Trophoblast cell (in vitro differentiated cells and primary cell): ENCODE data around the gene ARHGAP10.

ENCODE experiments used
- DNase-seq, 2 donors: peaks; one replicate each; pipeline ENCODE4 v3.0.0-alpha.2; 2016
- H2AFZ ChIP-seq: 2 replicates; pipeline ENCODE4 v1.6.1; 2013; ENCODE audit warnings: low read length, moderate library complexity, mild to moderate bottlenecking; ENCODE audit not compliant: insufficient read depth, poor library complexity
- H2AK5ac ChIP-seq: 2 replicates; pipeline ENCODE4 v1.6.1; 2013; ENCODE audit warnings: mild to moderate bottlenecking, low read length
- H2BK120ac ChIP-seq: 2 replicates; pipeline ENCODE4 v1.6.1; 2013; ENCODE audit warnings: low read length, mild to moderate bottlenecking, moderate library complexity; ENCODE audit not compliant: insufficient read depth, poor library complexity
- H2BK12ac ChIP-seq: 2 replicates; pipeline ENCODE4 v1.6.1; 2013; ENCODE audit warnings: mild to moderate bottlenecking, low read length, moderate library complexity
- H2BK5ac ChIP-seq: 2 replicates; pipeline ENCODE4 v1.6.1; 2013; ENCODE audit warnings: low read length, low read depth, moderate library complexity, mild to moderate bottlenecking; ENCODE audit not compliant: poor library complexity
- H3K14ac ChIP-seq: 2 replicates; pipeline ENCODE4 v1.6.1; 2013; ENCODE audit warnings: mild to moderate bottlenecking, low read length
- H3K18ac ChIP-seq: 2 replicates; pipeline ENCODE4 v1.6.1; 2013; ENCODE audit warnings: mild to moderate bottlenecking, low read length
- H3K23ac ChIP-seq: 2 replicates; pipeline ENCODE4 v1.6.1; 2013; ENCODE audit warnings: low read length
- H3K27ac ChIP-seq: 2 replicates; pipeline ENCODE4 v1.5.1; 2013; ENCODE audit warnings: low read depth, mild to moderate bottlenecking, inconsistent platforms, low read length, moderate library complexity
- H3K27me3 ChIP-seq: 2 replicates; pipeline ENCODE4 v1.6.1; 2013; ENCODE audit warnings: inconsistent platforms, mild to moderate bottlenecking, low read length, moderate library complexity; ENCODE audit not compliant: insufficient read depth
- H3K36me3 ChIP-seq, 2 experiments: 1 replicate in 1 of 2; 2 replicates in 1 of 2; pipeline ENCODE4 v1.6.1; 2013; ENCODE audit warnings: low read length in 2 of 2, mild to moderate bottlenecking in 2 of 2, moderate library complexity in 1 of 2; ENCODE audit not compliant: insufficient read depth in 2 of 2, control insufficient read depth in 1 of 2
- H3K4ac ChIP-seq: 2 replicates; pipeline ENCODE4 v1.6.1; 2013; ENCODE audit warnings: low read depth, mild to moderate bottlenecking, low read length, moderate library complexity
- H3K4me1 ChIP-seq, 2 experiments: 1 replicate in 1 of 2; 2 replicates in 1 of 2; pipeline ENCODE4 v1.6.1; 2013; ENCODE audit warnings: low read length in 2 of 2, mild to moderate bottlenecking in 2 of 2, moderate library complexity in 1 of 2; ENCODE audit not compliant: insufficient read depth in 2 of 2, control insufficient read depth in 1 of 2
- H3K4me2 ChIP-seq: 2 replicates; pipeline ENCODE4 v1.6.1; 2013; ENCODE audit warnings: inconsistent platforms, mild to moderate bottlenecking, low read length, moderate library complexity
- H3K4me3 ChIP-seq: 2 replicates; pipeline ENCODE4 v1.5.1; 2013; ENCODE audit warnings: mild to moderate bottlenecking, low read depth, low read length, inconsistent platforms
- H3K79me1 ChIP-seq: one replicate; pipeline ENCODE4 v1.6.1; 2013; ENCODE audit warnings: low read length
- H3K79me2 ChIP-seq: 2 replicates; pipeline ENCODE4 v1.6.1; 2013; ENCODE audit warnings: low read length, mild to moderate bottlenecking; ENCODE audit not compliant: control insufficient read depth, insufficient read depth, poor library complexity
- H3K9ac ChIP-seq: 2 replicates; pipeline ENCODE4 v1.6.1; 2013; ENCODE audit warnings: mild to moderate bottlenecking, low read length
- H3K9me3 ChIP-seq: 2 replicates; pipeline ENCODE4 v1.6.1; 2013; ENCODE audit warnings: low read depth, mild to moderate bottlenecking, control low read depth, inconsistent platforms, low read length; ENCODE audit not compliant: insufficient read depth
- H4K12ac ChIP-seq: 2 replicates; pipeline ENCODE4 v1.6.1; 2013; ENCODE audit warnings: low read depth, mild to moderate bottlenecking, low read length, moderate library complexity
- H4K8ac ChIP-seq: 2 replicates; pipeline ENCODE4 v1.6.1; 2013; ENCODE audit warnings: low read depth, mild to moderate bottlenecking, low read length, moderate library complexity
- H4K91ac ChIP-seq: one replicate; pipeline ENCODE4 v1.6.1; 2013; ENCODE audit warnings: low read depth, mild to moderate bottlenecking, low read length, moderate library complexity
- WGBS: extraction: QIAGEN DNeasy Blood & Tissue Kit; methylation state at CpG from one replicate; pipeline ENCODE4 v1.1.7; 2013; ENCODE audit warnings: missing lambda C conversion rate; ENCODE audit not compliant: insufficient read length, insufficient coverage; ENCODE audit errors: extremely low coverage; 5-methylcytosine and 5-hydroxymethylcytosine counted together

Gene ARHGAP10

DNA sequence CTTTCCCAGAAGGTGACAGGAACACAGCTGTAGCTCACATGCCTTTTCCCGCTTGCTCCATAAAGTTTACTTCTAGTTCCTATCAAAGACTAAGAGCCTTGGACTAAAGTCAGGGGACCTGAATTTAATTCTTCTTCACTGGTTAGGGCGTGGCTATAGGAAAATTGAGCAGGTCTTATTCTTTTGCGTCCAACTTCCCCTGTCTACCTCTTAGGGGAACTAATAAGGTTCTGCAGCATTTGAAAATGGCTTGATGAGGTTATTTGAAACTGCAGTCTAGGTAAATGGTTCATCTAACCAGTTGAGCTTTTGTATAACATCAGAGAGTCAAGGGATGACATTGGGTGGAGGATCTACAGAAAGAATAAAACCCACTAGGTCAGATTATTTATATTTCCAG lies 2.6 kb downstream of the ARHGAP10 start:
- Histone ChIP-seq H3K23ac (no peak overlapping the region), H3K79me2 (peaks cover 21% of the 10 kb centered on the region), H3K4me1 (peaks cover 8 to 20% of the 10 kb centered on the region in 2 experiments), H2AFZ (no peak overlapping the region), H3K18ac (no peak overlapping the region), H3K4me2 (peak overlapping the region; percentile 26), H2BK120ac (no peak overlapping the region), H4K8ac (no peak overlapping the region), H3K79me1 (peaks cover 21% of the 10 kb centered on the region), H3K27ac (no peak overlapping the region), H3K4ac (peak overlapping the region; percentile 27), H4K12ac (no peak overlapping the region), H2BK12ac (no peak overlapping the region), H2BK5ac (no peak overlapping the region), H3K36me3 (no peaks in the 10 kb centered on the region), H3K4me3 (no peak overlapping the region), H3K27me3 (no peaks in the 10 kb centered on the region), H4K91ac (no peak overlapping the region), H2AK5ac (no peak overlapping the region), H3K14ac (no peak overlapping the region), H3K9ac (no peak overlapping the region), H3K9me3 (no peaks in the 10 kb centered on the region)
- no peak for DNase-seq
- no CpG with 5 or more reads among the region's 3 CpGs for WGBS

DNA sequence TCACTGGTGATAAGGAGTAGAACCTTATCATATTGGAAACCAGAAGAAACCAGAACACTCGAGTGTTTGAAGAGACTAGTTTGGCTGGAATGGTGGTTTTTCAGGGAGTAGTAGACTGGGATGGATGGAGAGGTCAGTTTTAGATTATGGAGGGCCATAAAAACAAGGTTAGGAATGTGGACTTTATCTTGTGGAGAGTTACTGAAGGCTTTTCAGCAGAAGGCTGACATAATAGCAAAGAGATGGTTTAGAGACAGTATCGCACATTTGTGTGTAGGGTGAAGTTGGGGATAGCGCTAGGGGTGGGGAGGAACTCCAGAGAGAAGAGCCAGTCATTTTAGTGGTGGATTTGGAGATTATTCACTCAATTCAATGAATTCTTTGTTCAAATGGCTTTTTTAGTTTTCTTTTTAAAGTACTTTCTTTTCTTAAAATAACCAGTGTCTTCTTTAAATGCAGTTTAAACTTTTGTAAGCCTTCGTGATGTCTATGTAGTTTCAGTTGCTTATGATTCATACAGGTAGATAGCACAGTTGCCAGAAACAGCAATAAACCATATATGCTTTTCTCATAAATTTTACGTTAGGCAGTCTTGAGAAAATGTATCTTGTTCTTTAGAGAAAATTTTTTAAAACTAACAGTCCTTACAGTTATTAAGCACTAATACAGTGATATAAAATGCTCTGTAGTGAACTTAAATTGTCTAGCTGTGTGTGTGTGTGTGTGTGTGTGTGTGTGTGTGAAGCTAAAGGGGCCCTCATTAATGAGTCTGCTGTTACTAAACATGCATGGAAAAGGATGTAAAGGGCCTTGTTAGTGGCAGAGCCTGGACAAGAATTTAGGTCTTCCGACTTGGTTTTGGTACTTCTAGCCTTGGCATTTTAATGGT lies 3.8 kb downstream of the ARHGAP10 start:
- DNase-seq: no peak
- Histone ChIP-seq H3K18ac (no peak overlapping the region), H3K27me3 (no peaks in the 10 kb centered on the region), H3K4ac (peak overlapping the region; percentile 82), H3K9ac (no peak overlapping the region), H3K9me3 (no peaks in the 10 kb centered on the region), H2BK5ac (no peak overlapping the region), H4K8ac (no peak overlapping the region), H4K91ac (no peak overlapping the region), H3K27ac (peak overlapping the region; percentile 43), H2BK12ac (no peak overlapping the region), H3K23ac (no peak overlapping the region), H3K4me3 (no peak overlapping the region), H3K4me1 (peaks cover 10 to 20% of the 10 kb centered on the region in 2 experiments), H3K14ac (no peak overlapping the region), H2AFZ (no peak overlapping the region), H4K12ac (no peak overlapping the region), H2AK5ac (no peak overlapping the region), H3K4me2 (peak overlapping the region; percentile 38), H2BK120ac (no peak overlapping the region), H3K79me1 (peaks cover 21% of the 10 kb centered on the region), H3K36me3 (no peaks in the 10 kb centered on the region), H3K79me2 (peaks cover 23% of the 10 kb centered on the region)
- no CpG with 5 or more reads among the region's 6 CpGs for WGBS

DNA sequence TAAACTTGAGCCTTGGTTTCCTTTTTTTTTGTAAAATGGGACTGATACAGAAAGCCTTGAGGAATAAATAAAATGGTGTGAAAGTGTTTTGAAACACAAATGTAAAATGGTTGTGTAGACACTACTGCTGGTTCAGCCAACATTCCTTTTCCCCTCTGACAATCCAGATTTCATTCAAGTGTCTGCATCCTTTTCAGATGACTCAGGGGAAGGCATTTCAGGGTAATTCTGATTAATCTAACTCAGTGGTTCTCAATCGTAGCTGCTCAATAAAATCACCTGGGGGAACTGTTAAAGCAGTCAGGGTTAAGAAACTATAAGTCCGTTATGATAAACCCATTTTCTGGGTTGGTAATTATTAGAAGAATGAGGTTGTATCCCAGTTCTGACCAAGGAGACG lies 4.6 kb downstream of the ARHGAP10 start:
- WGBS: no CpG with 5 or more reads among the region's 3 CpGs
- Histone ChIP-seq H4K12ac (no peak overlapping the region), H3K27ac (peak overlapping the region; percentile 31)

GRCh38 chr4:147737623-147738022 lies 5.7 kb downstream of the ARHGAP10 start:
- H4K8ac ChIP-seq: no peak overlapping the region
- H3K79me1 ChIP-seq: peaks cover 5% of the 10 kb centered on the region
- peak overlapping the region; percentile 68 for H3K4ac ChIP-seq
- no peak overlapping the region for H4K91ac ChIP-seq
- H2BK5ac ChIP-seq: no peak overlapping the region
- H4K12ac ChIP-seq: no peak overlapping the region
- H3K23ac ChIP-seq: no peak overlapping the region
- no peak overlapping the region for H3K14ac ChIP-seq
- peaks cover 14 to 24% of the 10 kb centered on the region in 2 experiments for H3K4me1 ChIP-seq
- DNase-seq: no peak
- H3K4me2 ChIP-seq: no peak overlapping the region
- no peak overlapping the region for H2AK5ac ChIP-seq
- H3K9me3 ChIP-seq: no peaks in the 10 kb centered on the region
- no peaks in the 10 kb centered on the region for H3K36me3 ChIP-seq
- H3K18ac ChIP-seq: no peak overlapping the region
- no peak overlapping the region for H2BK12ac ChIP-seq
- no peak overlapping the region for H2BK120ac ChIP-seq
- WGBS: no CpG with 5 or more reads among the region's 2 CpGs
- H3K4me3 ChIP-seq: no peak overlapping the region
- H2AFZ ChIP-seq: no peak overlapping the region
- H3K27ac ChIP-seq: no peak overlapping the region
- peaks cover 16% of the 10 kb centered on the region for H3K79me2 ChIP-seq
- no peak overlapping the region for H3K9ac ChIP-seq
- H3K27me3 ChIP-seq: no peaks in the 10 kb centered on the region

More for the DNA sequence above, 4.6 kb downstream of the ARHGAP10 start:
- Histone ChIP-seq H3K14ac (no peak overlapping the region), H3K4me3 (no peak overlapping the region), H3K23ac (no peak overlapping the region), H3K18ac (no peak overlapping the region), H2AFZ (no peak overlapping the region), H3K79me2 (peaks cover 23% of the 10 kb centered on the region), H3K36me3 (no peaks in the 10 kb centered on the region), H3K4me2 (no peak overlapping the region), H3K27me3 (no peaks in the 10 kb centered on the region), H4K91ac (no peak overlapping the region), H3K79me1 (peaks cover 16% of the 10 kb centered on the region), H3K9ac (no peak overlapping the region), H3K4ac (peak overlapping the region; percentile 22), H2BK120ac (peak overlapping the region; percentile 26), H2AK5ac (no peak overlapping the region), H2BK12ac (no peak overlapping the region), H3K4me1 (peaks cover 10 to 20% of the 10 kb centered on the region in 2 experiments), H3K9me3 (no peaks in the 10 kb centered on the region), H2BK5ac (no peak overlapping the region), H4K8ac (no peak overlapping the region)
- peak; percentile 42 to 81 for DNase-seq
